SK-N-SH treated with all-trans-retinoic acid at 6 μM for 48 hours (cell line): ENCODE data around the gene ARID5A.

Experiments
- ATAC-seq: fragments of 200-7000 bp; cut with Tn5 transposase; 3 replicates; pipeline ENCODE4 v1.9.1; 2020; ENCODE audit warnings: mild to moderate bottlenecking, moderate library complexity
- BACH2 ChIP-seq: fragments of 250-450 bp; sonication (Bioruptor Pico); IDR thresholded peaks from 2 replicates; pipeline ENCODE4 v1.9.0; 2021; ENCODE audit warnings: mild to moderate bottlenecking, borderline replicate concordance
- CSRNP3 ChIP-seq: fragments of 250-450 bp; sonication (Bioruptor Pico); IDR thresholded peaks from 2 replicates; pipeline ENCODE4 v1.5.1; 2021; ENCODE audit warnings: mild to moderate bottlenecking, moderate library complexity
- ISL1 ChIP-seq: fragments of 250-450 bp; sonication (Bioruptor Pico); IDR thresholded peaks from 2 replicates; pipeline ENCODE4 v2.1.2; 2022; ENCODE audit warnings: mild to moderate bottlenecking, moderate library complexity
- PPARA ChIP-seq: fragments of 250-450 bp; sonication (Bioruptor Pico); IDR thresholded peaks from 2 replicates; pipeline ENCODE4 v1.5.0; 2020; ENCODE audit warnings: mild to moderate bottlenecking, borderline replicate concordance
- TCF4 ChIP-seq: fragments of 250-450 bp; sonication (Bioruptor Pico); IDR thresholded peaks from 2 replicates; pipeline ENCODE4 v1.8.0; 2021; ENCODE audit warnings: mild to moderate bottlenecking, moderate library complexity, borderline replicate concordance
- ZFP3 ChIP-seq: fragments of 250-450 bp; sonication (Bioruptor Pico); IDR thresholded peaks from 2 replicates; pipeline ENCODE4 v1.5.0; 2020; ENCODE audit warnings: mild to moderate bottlenecking, moderate library complexity

ARID5A gene

GRCh38 chr2:96601382-96602292, 65.1 kb downstream of the ARID5A start:
- no peak for TF ChIP-seq ISL1 (CRISPR knock-in tag)
- no peak for TF ChIP-seq TCF4
- no peak for TF ChIP-seq PPARA
- TF ChIP-seq BACH2 (CRISPR knock-in tag), result no peak
- TF ChIP-seq CSRNP3 (CRISPR knock-in tag), result no peak
- TF ChIP-seq ZFP3 (CRISPR knock-in tag), result no peak
- no peak for ATAC-seq
